SK-N-SH (cell line): ENCODE measurements around the gene ARAP3.
"Not testable (repeated sequence)": the region's sequence is repeated elsewhere in the genome, so short reads cannot be mapped to it uniquely, and the experiment has no call there.

Experiments
- EP300 ChIP-seq, 2 experiments: IDR thresholded peaks; 2 replicates each; pipeline versions ENCODE4 v1.4.0 to v1.6.1; 2012; ENCODE audit warnings: borderline replicate concordance in 1 of 2, low read depth in 1 of 2, low read length in 1 of 2
- YY1 ChIP-seq: IDR thresholded peaks from 2 replicates; pipeline ENCODE4 v1.4.0; 2012; ENCODE audit warnings: low read depth, mild to moderate bottlenecking
- TF ChIP-seq, protein P1 (sequence below): fragments of 200-600 bp; sonication (generic); IDR thresholded peaks from 2 replicates; pipeline ENCODE4 v1.6.1; 2017; ENCODE audit warnings: antibody characterized with exemption, mild to moderate bottlenecking, moderate library complexity

DNA sequence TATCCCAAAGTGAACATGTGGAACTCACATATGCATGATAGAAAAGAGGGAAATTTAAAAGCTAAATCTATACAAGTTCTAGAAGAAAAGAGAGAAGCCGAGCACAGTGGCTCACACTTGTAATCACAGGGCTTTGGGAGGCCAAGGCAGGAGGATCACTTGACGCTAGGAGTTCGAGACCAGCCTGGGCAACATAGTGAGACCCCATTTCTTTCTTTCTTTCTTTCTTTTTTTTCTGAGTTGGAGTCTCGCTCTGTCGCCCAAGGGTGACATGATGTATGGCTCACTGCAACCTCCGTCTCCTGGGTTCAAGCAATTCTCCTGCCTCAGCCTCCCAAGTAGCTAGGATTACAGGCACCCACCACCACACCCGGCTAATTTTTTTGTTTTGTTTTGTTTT, 72.1 kb downstream of the ARAP3 start:
- TF ChIP-seq, protein P1, sequence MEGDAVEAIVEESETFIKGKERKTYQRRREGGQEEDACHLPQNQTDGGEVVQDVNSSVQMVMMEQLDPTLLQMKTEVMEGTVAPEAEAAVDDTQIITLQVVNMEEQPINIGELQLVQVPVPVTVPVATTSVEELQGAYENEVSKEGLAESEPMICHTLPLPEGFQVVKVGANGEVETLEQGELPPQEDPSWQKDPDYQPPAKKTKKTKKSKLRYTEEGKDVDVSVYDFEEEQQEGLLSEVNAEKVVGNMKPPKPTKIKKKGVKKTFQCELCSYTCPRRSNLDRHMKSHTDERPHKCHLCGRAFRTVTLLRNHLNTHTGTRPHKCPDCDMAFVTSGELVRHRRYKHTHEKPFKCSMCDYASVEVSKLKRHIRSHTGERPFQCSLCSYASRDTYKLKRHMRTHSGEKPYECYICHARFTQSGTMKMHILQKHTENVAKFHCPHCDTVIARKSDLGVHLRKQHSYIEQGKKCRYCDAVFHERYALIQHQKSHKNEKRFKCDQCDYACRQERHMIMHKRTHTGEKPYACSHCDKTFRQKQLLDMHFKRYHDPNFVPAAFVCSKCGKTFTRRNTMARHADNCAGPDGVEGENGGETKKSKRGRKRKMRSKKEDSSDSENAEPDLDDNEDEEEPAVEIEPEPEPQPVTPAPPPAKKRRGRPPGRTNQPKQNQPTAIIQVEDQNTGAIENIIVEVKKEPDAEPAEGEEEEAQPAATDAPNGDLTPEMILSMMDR: not testable (repeated sequence)
- not testable (repeated sequence) for TF ChIP-seq YY1; EP300 (IDR thresholded peaks at IDR 0.05; ENCODE audit: borderline replicate concordance in 1 of 2, low read depth in 1 of 2, low read length in 1 of 2)
